Right lobe of liver (tissue), 4 donors: ENCODE measurements around the gene GABARAPL2.

Source experiments
- CTCF ChIP-seq, 4 donors: fragments of 200-600 bp in 3 of 4; fragments of 450-650 bp in 1 of 4; IDR thresholded peaks; one replicate each; pipeline versions ENCODE4 v1.5.1 to v1.8.0; 2016 to 2022; ENCODE audit warnings: antibody characterized with exemption in 4 of 4, mild to moderate bottlenecking in 2 of 4
- POLR2A ChIP-seq: fragments of 450-650 bp; IDR thresholded peaks from one replicate; pipeline ENCODE4 v1.6.1; 2017; ENCODE audit warnings: antibody characterized with exemption, mild to moderate bottlenecking
- donor health status: DM: no; HTN: no; CAD: no.
- donor health status: DM: no; HTN: no; CAD: no.
- donor health status: DM: no; HTN: yes; CAD: no.

- TF ChIP-seq CTCF (IDR thresholded peaks at IDR 0.05) (no peak), POLR2A (no peak)
Observed at GRCh38 chr16:75537776-75538175, 28.4 kb upstream of the GABARAPL2 start.
